Suppressor macrophage treated with lipopolysaccharide for 1 hour (primary cell): ENCODE results near the gene PCAT6.
"Not testable (repeated sequence)": the region's sequence is repeated elsewhere in the genome, so short reads cannot be mapped to it uniquely, and the experiment has no call there.

Source experiments
- DNase-seq, 3 donors: peaks; one replicate each; pipeline ENCODE4 v3.0.0-alpha.2; 2020 to 2022

The PCAT6 gene

GRCh38 chr1:202810615-202811295 lies at the start of gene PCAT6:
Gene PCAT6, plus strand, starts transcription at chr1:202810954.
- peak; percentile 95 to 98 (median 97) for DNase-seq

- DNase-seq: peak in 1 of 3 donors; percentile 5
Observed at GRCh38 chr1:202762019-202762418, 48.7 kb upstream of the PCAT6 start.

- no peak for DNase-seq
Observed at GRCh38 chr1:202765721-202766120, 45.0 kb upstream of the PCAT6 start.

GRCh38 chr1:202770135-202770534 lies 40.6 kb upstream of the PCAT6 start:
- no peak for DNase-seq

- no peak for DNase-seq
Observed at GRCh38 chr1:202781180-202781579, 29.6 kb upstream of the PCAT6 start.

- DNase-seq: no peak
Observed at GRCh38 chr1:202786804-202787203, 23.9 kb upstream of the PCAT6 start.

- no peak for DNase-seq
Observed at GRCh38 chr1:202788800-202789199, 22.0 kb upstream of the PCAT6 start.

GRCh38 chr1:202791077-202791747 lies 19.5 kb upstream of the PCAT6 start:
- no peak for DNase-seq

GRCh38 chr1:202794051-202794740 lies 16.6 kb upstream of the PCAT6 start:
- DNase-seq: no peak

- not testable (repeated sequence) for DNase-seq
Observed at GRCh38 chr1:202794931-202795330, 15.8 kb upstream of the PCAT6 start.

GRCh38 chr1:202796670-202797069 lies 14.1 kb upstream of the PCAT6 start:
- no peak for DNase-seq

GRCh38 chr1:202798260-202798659 lies 12.5 kb upstream of the PCAT6 start:
- DNase-seq: no peak

- DNase-seq: no peak
Observed at GRCh38 chr1:202798792-202799331, 11.9 kb upstream of the PCAT6 start.

GRCh38 chr1:202800742-202801141 lies 10.0 kb upstream of the PCAT6 start:
- no peak for DNase-seq

GRCh38 chr1:202801175-202801574 lies 9.6 kb upstream of the PCAT6 start:
- no peak for DNase-seq

- DNase-seq: no peak
Observed at GRCh38 chr1:202802034-202802433, 8.7 kb upstream of the PCAT6 start.

GRCh38 chr1:202802998-202803932 lies 7.5 kb upstream of the PCAT6 start:
- DNase-seq: peak; percentile 63 to 69 (median 66)

- no peak for DNase-seq
Observed at GRCh38 chr1:202804126-202804525, 6.6 kb upstream of the PCAT6 start.

GRCh38 chr1:202805886-202806844 lies 4.6 kb upstream of the PCAT6 start:
- peak; percentile 52 to 87 (median 72) for DNase-seq

- peak in 2 of 3 donors; percentile 12 to 30 for DNase-seq
Observed at GRCh38 chr1:202806845-202807450, 3.8 kb upstream of the PCAT6 start.

GRCh38 chr1:202807451-202807925 lies 3.3 kb upstream of the PCAT6 start:
- peak; percentile 41 to 73 (median 64) for DNase-seq
